ENCODE data around the gene BRD4.

GRCh38 chr19:15282311-15282705 lies 50.0 kb downstream of the BRD4 start:
- TF ChIP-seq ZMAT3 (CRISPR knock-in tag; conservative IDR thresholded peaks at IDR 0.05) = no peak
- TF ChIP-seq DBP (CRISPR knock-in tag; IDR thresholded peaks at IDR 0.05; ENCODE audit: not compliant biosample characterization) = no peak
- no peak for TF ChIP-seq ZFP90 (CRISPR knock-in tag; IDR thresholded peaks at IDR 0.05; ENCODE audit: borderline replicate concordance)
- TF ChIP-seq RAD21 (CRISPR knock-in tag; IDR thresholded peaks at IDR 0.05) = no peak
- no peak for TF ChIP-seq PREB (CRISPR knock-in tag; IDR thresholded peaks at IDR 0.05)
- no peak for TF ChIP-seq ZZZ3 (CRISPR knock-in tag; IDR thresholded peaks at IDR 0.05; ENCODE audit: borderline replicate concordance)
